GM12878 (cell line): ENCODE measurements around the gene VSIG10L2. TPM values are rescaled to one million over a fixed set of nuclear protein-coding genes. Genes with fewer than 3 reads are reported as not detected.

Experiments
- ATAC-seq: fragments of 200-7000 bp; cut with Tn5 transposase; 3 replicates; pipeline ENCODE4 v1.9.1; 2020; ENCODE audit warnings: mild to moderate bottlenecking, moderate library complexity
- BruUV-seq: library from RNA; stranded (reverse); fragments of 400-500 nt; replicated peaks from 2 replicates; lab custom pipeline; 2021; lab: Mats Ljungman, UMichigan
- CTCF ChIA-PET: fragments of 300-600 bp; sonication (Branson Sonifier 250); formaldehyde crosslinking; extraction: SDS; loops from one replicate; lab custom pipeline; 2021; ENCODE audit warnings: inconsistent platforms; lab: Yijun Ruan, JAX
- POLR2A ChIA-PET: fragments of 350-600 bp; formaldehyde crosslinking; extraction: SDS; loops from one replicate; lab custom pipeline; 2021; ENCODE audit warnings: inconsistent platforms; lab: Charles Lee
- RAD21 ChIA-PET: fragments of 300-600 bp; sonication (Branson Sonifier 250); formaldehyde crosslinking; loops from one replicate; lab custom pipeline; 2023; ENCODE audit warnings: antibody characterized with exemption; ENCODE audit not compliant: unreplicated experiment; lab: Charles Lee
- SMC1A ChIA-PET: fragments of 300-600 bp; sonication (Branson Sonifier 250); formaldehyde crosslinking; loops from one replicate; lab custom pipeline; 2023; ENCODE audit not compliant: unreplicated experiment, uncharacterized antibody; lab: Charles Lee
- DNase-seq: peaks from one replicate; pipeline ENCODE4 v3.0.0-alpha.2; 2011; ENCODE audit warnings: low read depth, low spot score
- FAIRE-seq: peaks from 3 replicates; lab custom pipeline; 2011; peaks lifted over from hg19 to GRCh38; lab: Jason Lieb, UNC
- H2AFZ ChIP-seq: 2 replicates; pipeline ENCODE4 v1.6.0; 2011; ENCODE audit warnings: low read depth, low read length, control low read depth; ENCODE audit not compliant: control insufficient read depth
- H3K27ac ChIP-seq: 2 replicates; pipeline ENCODE4 v1.5.1; 2011; ENCODE audit warnings: control low read depth; ENCODE audit not compliant: control insufficient read depth, insufficient read depth
- H3K27me3 ChIP-seq, 2 experiments: replicated peaks in 1 of 2; 2 replicates each; pipeline versions ENCODE4 v1.6.0 to v1.6.1; 2011; ENCODE audit warnings: low read length in 1 of 2; ENCODE audit not compliant: control insufficient read depth in 2 of 2, insufficient read depth in 2 of 2
- H3K36me3 ChIP-seq, 2 experiments: 2 replicates each; pipeline ENCODE4 v1.5.1; 2011; ENCODE audit warnings: low read length in 1 of 2; ENCODE audit not compliant: control insufficient read depth in 2 of 2, insufficient read depth in 2 of 2
- H3K4me1 ChIP-seq: 2 replicates; pipeline ENCODE4 v1.6.1; 2011; ENCODE audit warnings: mild to moderate bottlenecking, low read length, moderate library complexity, mixed read lengths; ENCODE audit not compliant: control insufficient read depth, insufficient read depth
- H3K4me2 ChIP-seq: 2 replicates; pipeline ENCODE4 v1.6.0; 2011; ENCODE audit warnings: control low read depth; ENCODE audit not compliant: control insufficient read depth, insufficient read depth
- H3K4me3 ChIP-seq: fragments of 200-600 bp; sonication (generic); 2 replicates; pipeline ENCODE4 v1.5.1; 2016
- H3K79me2 ChIP-seq: 2 replicates; pipeline ENCODE4 v1.6.0; 2011; ENCODE audit warnings: low read length; ENCODE audit not compliant: control insufficient read depth, insufficient read depth
- H3K9ac ChIP-seq: 2 replicates; pipeline ENCODE4 v1.8.0; 2011; ENCODE audit warnings: low read length, control low read depth, mixed read lengths; ENCODE audit not compliant: control insufficient read depth, insufficient read depth
- H3K9me3 ChIP-seq: replicated peaks from 3 replicates; pipeline ENCODE4 v1.5.1; 2011; ENCODE audit warnings: mild to moderate bottlenecking, low read length; ENCODE audit not compliant: control insufficient read depth, insufficient read depth
- H4K20me1 ChIP-seq: 2 replicates; pipeline ENCODE4 v1.6.0; 2011; ENCODE audit not compliant: control insufficient read depth, insufficient read depth
- ASH2L ChIP-seq: fragments of 300-600, 200-600 bp; sonication (generic); IDR thresholded peaks from 2 replicates; pipeline ENCODE4 v1.6.1; 2017; ENCODE audit warnings: low read depth, mild to moderate bottlenecking, borderline replicate concordance
- BHLHE40 ChIP-seq, 2 experiments: fragments of 450-650 bp in 1 of 2; IDR thresholded peaks; 2 replicates each; pipeline ENCODE4 v1.6.1; 2011 to 2017; ENCODE audit warnings: low read depth in 2 of 2, borderline replicate concordance in 1 of 2, improper control_type of control experiment in 1 of 2, low read length in 1 of 2, mild to moderate bottlenecking in 1 of 2
- NFXL1 ChIP-seq: fragments of 450-650 bp; IDR thresholded peaks from 2 replicates; pipeline ENCODE4 v1.6.1; 2017; ENCODE audit warnings: antibody characterized with exemption, mild to moderate bottlenecking, borderline replicate concordance
- ZNF207 ChIP-seq: fragments of 450-650 bp; IDR thresholded peaks from 2 replicates; pipeline ENCODE4 v1.6.1; 2014; ENCODE audit warnings: antibody characterized with exemption, mild to moderate bottlenecking, borderline replicate concordance
- WGBS: methylation state at CpG from one replicate; pipeline ENCODE4 v1.1.6; 2016; ENCODE audit warnings: low lambda C conversion rate; ENCODE audit not compliant: insufficient replicate concordance, insufficient coverage; ENCODE audit errors: missing lambda C conversion rate; 5-methylcytosine and 5-hydroxymethylcytosine counted together
- in situ Hi-C: fragments of 300-500 bp; cut with MboI; formaldehyde crosslinking; loops from 9 replicates; pipeline ENCODE4 v1.14.3; 2018; ENCODE audit warnings: mixed read lengths
- intact Hi-C: fragments of 100-400 bp; cut with micrococcal nuclease; formaldehyde crosslinking; loops from one replicate; pipeline ENCODE4 v1.14.2; 2022; ENCODE audit not compliant: unreplicated experiment
- polyA plus RNA-seq, 11 experiments: library from polyadenylated mRNA; depleted of rRNA in 4 of 11; unstranded in 6 of 11; stranded (reverse) in 5 of 11; fragments of >200 nt; fragmentation: Nextera tagmentation in 4 of 11; fragmentation: Illumina TruSeq in 1 of 11; extraction: Ambion mirVana in 4 of 11; extraction: Trizol in 1 of 11; gene quantifications; 1 replicate in 1 of 11; 2 replicates in 10 of 11; pipeline versions ENCODE4 v1.2.1 to v1.2.3, GENCODE V29; 2011 to 2016; ENCODE audit warnings: inconsistent platforms in 2 of 11, missing spikeins in 2 of 11, low read depth in 1 of 11
- total RNA-seq, 4 experiments: library from RNA; depleted of rRNA in 3 of 4; stranded (reverse); fragments of >200 nt in 3 of 4; fragmentation: Illumina TruSeq in 1 of 4; extraction: Trizol in 1 of 4; gene quantifications; 2 replicates each; pipeline versions ENCODE4 v1.2.1 to v1.2.3, GENCODE V29; 2013 to 2021
- TF ChIP-seq, protein P1 (sequence below): IDR thresholded peaks from 2 replicates; pipeline ENCODE4 v1.6.1; 2011; ENCODE audit warnings: borderline replicate concordance, low read depth, mild to moderate bottlenecking, moderate library complexity, low read length; ENCODE audit not compliant: insufficient read depth, poor library complexity, severe bottlenecking

The VSIG10L2 gene
- total and polyA plus RNA-seq, 10 of the 15 experiments (the other 5 are each of a cell fraction or from before 2014, with no cell fraction given): 0.02 TPM; not detected in 9

DNA sequence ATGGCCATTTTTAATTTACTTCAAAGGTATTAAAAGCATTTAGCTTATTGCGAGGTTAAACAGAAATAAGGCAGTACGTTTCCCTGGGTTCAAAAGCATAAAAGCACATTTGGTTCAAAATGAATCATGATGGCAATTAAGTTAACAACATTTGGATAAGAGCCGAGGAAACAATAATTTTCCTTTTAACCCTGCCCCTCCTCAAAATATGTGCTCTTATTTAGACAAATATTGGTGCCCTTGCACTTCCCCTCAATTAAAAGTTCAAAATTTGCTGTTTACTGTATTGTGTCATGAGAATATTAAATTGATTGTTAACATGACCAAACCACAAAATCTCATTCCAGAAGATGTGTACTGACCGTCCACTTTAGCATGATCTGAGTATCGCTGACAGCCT is 48.7 kb downstream of the VSIG10L2 start:
- Histone ChIP-seq H3K27me3 (no peaks in the 10 kb centered on the region), H3K4me2 (no peak overlapping the region), H3K36me3 (no peaks in the 10 kb centered on the region), H2AFZ (no peak overlapping the region), H3K4me3 (no peak overlapping the region), H3K4me1 (peaks cover 8% of the 10 kb centered on the region), H3K27ac (no peak overlapping the region), H3K9me3 (no peaks in the 10 kb centered on the region), H4K20me1 (no peaks in the 10 kb centered on the region), H3K79me2 (no peaks in the 10 kb centered on the region), H3K9ac (no peak overlapping the region)
- ChIA-PET SMC1A (interaction anchor here (1.1 to 3.7 kb wide), 3 partner anchors 8 to 14 kb away, joined by 3 to 31 read pairs (median 3); no protein-coding TSS in a partner anchor), RAD21 (interaction anchor here (2.3 kb wide), 1 partner anchor 199 kb away, joined by 6 read pairs; no protein-coding TSS in a partner anchor), CTCF (interaction anchor here (0.6 to 1.5 kb wide), 2 partner anchors 10 to 12 kb away, joined by 3 to 4 read pairs; no protein-coding TSS in a partner anchor), POLR2A (interaction anchor here (0.9 kb wide), 1 partner anchor 10 kb away, joined by 4 read pairs; no protein-coding TSS in a partner anchor)
- DNase-seq (no peak), FAIRE-seq (no peak), ATAC-seq (no peak)
- in situ Hi-C loops (no loop called here), intact Hi-C loops (no loop called here)
- WGBS: 57% methylated on average over 5 of the region's 5 CpGs
- no peak for TF ChIP-seq NFXL1
- TF ChIP-seq ASH2L: no peak
- no peak for TF ChIP-seq ZNF207
- TF ChIP-seq BHLHE40 (IDR thresholded peaks at IDR 0.05; ENCODE audit: borderline replicate concordance in 1 of 2, low read depth in 2 of 2, low read length in 1 of 2): no peak
- TF ChIP-seq, protein P1, sequence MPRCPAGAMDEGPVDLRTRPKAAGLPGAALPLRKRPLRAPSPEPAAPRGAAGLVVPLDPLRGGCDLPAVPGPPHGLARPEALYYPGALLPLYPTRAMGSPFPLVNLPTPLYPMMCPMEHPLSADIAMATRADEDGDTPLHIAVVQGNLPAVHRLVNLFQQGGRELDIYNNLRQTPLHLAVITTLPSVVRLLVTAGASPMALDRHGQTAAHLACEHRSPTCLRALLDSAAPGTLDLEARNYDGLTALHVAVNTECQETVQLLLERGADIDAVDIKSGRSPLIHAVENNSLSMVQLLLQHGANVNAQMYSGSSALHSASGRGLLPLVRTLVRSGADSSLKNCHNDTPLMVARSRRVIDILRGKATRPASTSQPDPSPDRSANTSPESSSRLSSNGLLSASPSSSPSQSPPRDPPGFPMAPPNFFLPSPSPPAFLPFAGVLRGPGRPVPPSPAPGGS: no peak
- BruUV-seq: no TSS peak
